ENCODE data around the gene TP53I11.

Gene TP53I11

DNA sequence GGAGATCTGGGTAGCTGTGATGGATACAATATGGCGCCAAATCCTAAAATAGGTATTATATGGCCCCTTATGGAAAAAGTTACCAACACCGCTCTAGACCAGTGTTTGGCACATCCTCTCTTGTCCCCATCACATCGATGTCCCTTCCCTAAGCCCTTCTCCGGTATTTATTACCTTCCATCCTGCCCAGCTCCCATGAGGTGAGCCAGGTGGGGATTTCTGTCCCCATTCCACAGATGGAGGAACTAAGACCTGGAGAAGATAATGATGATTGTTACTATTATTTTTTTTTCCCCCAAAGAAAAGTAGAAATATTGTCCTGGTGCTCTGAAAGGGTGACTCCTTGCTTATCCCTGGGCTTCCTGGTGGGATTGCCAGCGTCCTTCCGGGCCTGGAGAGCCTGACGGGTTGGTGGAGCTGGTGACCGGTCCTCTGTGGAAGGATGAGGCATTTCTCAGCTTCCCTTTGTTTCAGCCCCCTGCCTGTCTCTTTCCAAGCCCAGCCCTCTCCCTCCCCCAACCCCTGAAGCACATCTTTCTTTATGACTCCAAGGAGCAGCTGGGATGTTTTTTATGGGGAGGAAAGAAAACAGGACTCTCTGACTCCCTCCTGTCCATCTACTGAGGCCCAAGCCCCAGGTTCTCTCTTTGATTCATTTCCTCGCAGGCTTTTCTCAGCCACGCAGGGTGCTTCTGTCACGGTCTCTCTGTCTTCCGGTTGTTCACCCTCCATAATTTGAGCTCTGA, 65.4 kb downstream of the TP53I11 start:
- no peak for DNase-seq (ENCODE audit: low read depth)

DNA sequence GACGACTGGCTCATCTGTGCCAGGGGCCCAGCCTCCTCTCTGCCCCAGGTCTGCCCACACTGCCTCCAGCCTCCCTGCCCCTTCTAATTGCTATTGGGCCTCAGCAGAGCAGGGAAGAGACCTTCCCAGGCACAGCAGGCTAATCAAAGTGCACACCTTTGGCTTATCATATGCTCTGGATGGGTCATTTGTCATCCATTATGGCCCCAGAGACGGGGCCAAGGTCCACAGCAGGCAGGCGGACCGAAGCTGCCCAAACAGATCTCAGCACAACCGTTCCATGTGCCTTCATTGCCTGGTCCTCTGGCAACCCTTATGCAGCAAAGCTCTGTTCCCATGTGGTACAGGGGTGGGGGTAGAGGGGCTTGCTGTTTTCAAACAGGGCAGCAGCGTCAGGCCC, 66.6 kb downstream of the TP53I11 start:
- no peak for DNase-seq (ENCODE audit: low read depth)

DNA sequence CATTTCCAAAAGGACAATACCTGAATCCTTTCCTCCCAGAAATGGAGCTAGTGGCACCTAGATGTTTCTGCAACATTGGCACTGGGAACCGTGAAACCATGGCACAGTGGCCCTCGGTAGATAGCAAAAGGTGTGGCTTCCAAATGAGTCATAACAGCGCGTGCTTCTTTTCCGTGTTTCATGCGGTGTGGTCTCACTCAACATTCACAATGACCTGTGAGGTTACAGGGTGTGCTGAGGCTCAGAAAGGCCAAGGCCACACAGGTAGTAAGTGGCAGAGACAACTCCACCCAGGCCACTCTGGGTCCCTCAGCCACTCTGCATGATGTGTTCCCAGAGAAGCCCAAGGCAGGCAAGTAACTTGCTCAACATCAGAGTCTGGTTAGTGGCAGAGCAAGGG, 67.4 kb downstream of the TP53I11 start:
- no peak for DNase-seq (ENCODE audit: low read depth)

Measured in stimulated activated CD8-positive, alpha-beta memory T cell treated with anti-CD3 and anti-CD28 coated beads, Interleukin-12 subunit alpha, Interleukin-12 subunit beta, amount 100 ng/mL, for 4 hours (primary cell).